Measurements from ENCODE around the gene IL1RAPL2. TPM values are rescaled to one million over a fixed set of nuclear protein-coding genes. Genes with fewer than 3 reads are reported as not detected.

Gene IL1RAPL2
- total RNA-seq, 1 donor from 2014 or later: not detected

- TF ChIP-seq, protein P1, sequence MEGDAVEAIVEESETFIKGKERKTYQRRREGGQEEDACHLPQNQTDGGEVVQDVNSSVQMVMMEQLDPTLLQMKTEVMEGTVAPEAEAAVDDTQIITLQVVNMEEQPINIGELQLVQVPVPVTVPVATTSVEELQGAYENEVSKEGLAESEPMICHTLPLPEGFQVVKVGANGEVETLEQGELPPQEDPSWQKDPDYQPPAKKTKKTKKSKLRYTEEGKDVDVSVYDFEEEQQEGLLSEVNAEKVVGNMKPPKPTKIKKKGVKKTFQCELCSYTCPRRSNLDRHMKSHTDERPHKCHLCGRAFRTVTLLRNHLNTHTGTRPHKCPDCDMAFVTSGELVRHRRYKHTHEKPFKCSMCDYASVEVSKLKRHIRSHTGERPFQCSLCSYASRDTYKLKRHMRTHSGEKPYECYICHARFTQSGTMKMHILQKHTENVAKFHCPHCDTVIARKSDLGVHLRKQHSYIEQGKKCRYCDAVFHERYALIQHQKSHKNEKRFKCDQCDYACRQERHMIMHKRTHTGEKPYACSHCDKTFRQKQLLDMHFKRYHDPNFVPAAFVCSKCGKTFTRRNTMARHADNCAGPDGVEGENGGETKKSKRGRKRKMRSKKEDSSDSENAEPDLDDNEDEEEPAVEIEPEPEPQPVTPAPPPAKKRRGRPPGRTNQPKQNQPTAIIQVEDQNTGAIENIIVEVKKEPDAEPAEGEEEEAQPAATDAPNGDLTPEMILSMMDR (IDR thresholded peaks at IDR 0.05): no peak
- Mint-ChIP-seq H3K9me3 (ENCODE audit: low read depth) (peaks cover 7% of the 10 kb centered on the region), H3K27me3 (ENCODE audit: low read depth) (no peaks in the 10 kb centered on the region), H3K4me1 (ENCODE audit: low read depth) (peaks cover 4% of the 10 kb centered on the region), H3K27ac (ENCODE audit: unreplicated experiment) (no peak overlapping the region), H3K4me3 (ENCODE audit: unreplicated experiment) (no peak overlapping the region), H3K36me3 (ENCODE audit: low read depth) (no peaks in the 10 kb centered on the region)
- DNase-seq (ENCODE audit: low spot score): no peak
Measured at GRCh38 chrX:105565856-105566255, 999.9 kb downstream of the IL1RAPL2 start.

GRCh38 chrX:105567082-105567481 lies 1001.1 kb downstream of the IL1RAPL2 start:
- Mint-ChIP-seq H3K4me1 (ENCODE audit: low read depth) (peaks cover 4% of the 10 kb centered on the region), H3K27ac (ENCODE audit: unreplicated experiment) (no peak overlapping the region), H3K36me3 (ENCODE audit: low read depth) (no peaks in the 10 kb centered on the region), H3K27me3 (ENCODE audit: low read depth) (no peaks in the 10 kb centered on the region), H3K9me3 (ENCODE audit: low read depth) (peaks cover 7% of the 10 kb centered on the region), H3K4me3 (ENCODE audit: unreplicated experiment) (no peak overlapping the region)
- TF ChIP-seq, protein P1 (IDR thresholded peaks at IDR 0.05): no peak
- no peak for DNase-seq (ENCODE audit: low spot score)

DNA sequence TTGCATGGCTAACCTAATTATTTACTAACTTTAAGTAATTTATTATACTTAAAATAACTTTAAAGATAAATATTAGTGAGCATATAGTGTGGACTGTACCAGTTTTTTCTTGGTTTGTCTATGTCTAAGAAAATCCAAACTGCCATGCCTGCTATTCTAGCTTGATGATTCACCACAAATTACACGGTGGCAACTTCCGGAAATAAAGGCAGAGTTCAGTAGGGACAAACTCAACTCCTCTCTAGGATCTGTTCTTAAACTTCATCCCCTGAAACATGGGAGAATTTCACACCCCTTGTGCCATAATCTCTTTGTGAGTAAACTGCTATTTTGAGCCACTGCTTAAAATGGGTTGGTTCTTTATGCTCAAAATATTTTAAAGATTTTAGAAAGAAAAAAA lies 1042.7 kb downstream of the IL1RAPL2 start:
- TF ChIP-seq, protein P1 (IDR thresholded peaks at IDR 0.05): no peak
- H3K9me3 Mint-ChIP-seq (ENCODE audit: low read depth): peaks cover 13% of the 10 kb centered on the region
- no peaks in the 10 kb centered on the region for H3K27me3 Mint-ChIP-seq (ENCODE audit: low read depth)
- H3K27ac Mint-ChIP-seq (ENCODE audit: unreplicated experiment): no peak overlapping the region
- H3K4me1 Mint-ChIP-seq (ENCODE audit: low read depth): no peaks in the 10 kb centered on the region
- DNase-seq (ENCODE audit: low spot score): no peak
- no peaks in the 10 kb centered on the region for H3K36me3 Mint-ChIP-seq (ENCODE audit: low read depth)
- H3K4me3 Mint-ChIP-seq (ENCODE audit: unreplicated experiment): no peak overlapping the region

DNA sequence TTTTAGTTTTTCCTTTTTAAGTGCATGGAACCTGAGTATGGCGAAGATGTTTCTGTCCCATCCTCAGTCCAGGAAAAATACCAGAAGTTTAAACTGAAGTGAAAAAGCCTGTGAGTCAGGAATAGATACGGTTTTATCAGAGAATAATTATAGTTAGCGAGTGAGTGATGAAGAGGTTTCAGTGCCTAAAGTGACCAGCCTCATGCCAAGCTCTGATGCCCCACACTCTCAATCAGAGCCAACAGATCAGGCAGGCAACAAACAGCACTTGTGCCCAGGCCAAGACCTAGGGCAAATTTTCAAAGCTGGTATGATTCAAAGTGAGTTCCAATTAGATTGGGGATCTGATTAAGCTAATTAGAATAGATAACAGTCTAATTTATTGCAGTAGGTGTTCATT lies 1043.5 kb downstream of the IL1RAPL2 start:
- TF ChIP-seq, protein P1 (IDR thresholded peaks at IDR 0.05): no peak
- Mint-ChIP-seq H3K27me3 (ENCODE audit: low read depth) (no peaks in the 10 kb centered on the region), H3K36me3 (ENCODE audit: low read depth) (no peaks in the 10 kb centered on the region), H3K4me3 (ENCODE audit: unreplicated experiment) (no peak overlapping the region), H3K4me1 (ENCODE audit: low read depth) (no peaks in the 10 kb centered on the region), H3K27ac (ENCODE audit: unreplicated experiment) (no peak overlapping the region), H3K9me3 (ENCODE audit: low read depth) (peaks cover 13% of the 10 kb centered on the region)
- no peak for DNase-seq (ENCODE audit: low spot score)

GRCh38 chrX:105610411-105610810 lies 1044.4 kb downstream of the IL1RAPL2 start:
- H3K27me3 Mint-ChIP-seq (ENCODE audit: low read depth): no peaks in the 10 kb centered on the region
- DNase-seq (ENCODE audit: low spot score): no peak
- no peaks in the 10 kb centered on the region for H3K36me3 Mint-ChIP-seq (ENCODE audit: low read depth)
- H3K27ac Mint-ChIP-seq (ENCODE audit: unreplicated experiment): no peak overlapping the region
- peaks cover 13% of the 10 kb centered on the region for H3K9me3 Mint-ChIP-seq (ENCODE audit: low read depth)
- H3K4me3 Mint-ChIP-seq (ENCODE audit: unreplicated experiment): no peak overlapping the region
- TF ChIP-seq, protein P1 (IDR thresholded peaks at IDR 0.05): no peak
- H3K4me1 Mint-ChIP-seq (ENCODE audit: low read depth): no peaks in the 10 kb centered on the region
